ENCODE results near the gene PPM1N. TPM values are rescaled to one million over a fixed set of nuclear protein-coding genes. Genes with fewer than 3 reads are reported as not detected.

The PPM1N gene
- total and polyA plus RNA-seq, 2 donors (not counting 1 experiment from before 2014, with no cell fraction given) = 2.3 to 2.8 TPM

DNA sequence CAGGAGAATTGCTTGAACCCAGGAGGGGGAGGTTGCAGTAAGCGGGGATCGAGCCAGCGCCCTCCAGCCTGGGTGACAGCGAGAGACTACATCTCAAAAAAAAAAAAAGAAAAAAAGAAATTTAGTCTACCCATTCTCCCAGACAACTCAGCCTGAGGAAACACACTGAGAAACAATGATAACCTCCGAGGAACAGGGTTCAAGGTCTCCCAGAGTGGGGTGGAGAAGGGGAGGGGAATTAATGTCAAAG is 7.7 kb downstream of the PPM1N start:
- no peaks in the 10 kb centered on the region for H4K20me1 ChIP-seq (ENCODE audit: control insufficient read depth, extremely low read depth, insufficient read depth, low read length)
- peak overlapping the region; percentile 83 for H3K27ac ChIP-seq (ENCODE audit: insufficient read depth, low read length)
- no peaks in the 10 kb centered on the region for H3K36me3 ChIP-seq (ENCODE audit: control insufficient read depth, insufficient read depth, low read length)
- TF ChIP-seq, protein P1, sequence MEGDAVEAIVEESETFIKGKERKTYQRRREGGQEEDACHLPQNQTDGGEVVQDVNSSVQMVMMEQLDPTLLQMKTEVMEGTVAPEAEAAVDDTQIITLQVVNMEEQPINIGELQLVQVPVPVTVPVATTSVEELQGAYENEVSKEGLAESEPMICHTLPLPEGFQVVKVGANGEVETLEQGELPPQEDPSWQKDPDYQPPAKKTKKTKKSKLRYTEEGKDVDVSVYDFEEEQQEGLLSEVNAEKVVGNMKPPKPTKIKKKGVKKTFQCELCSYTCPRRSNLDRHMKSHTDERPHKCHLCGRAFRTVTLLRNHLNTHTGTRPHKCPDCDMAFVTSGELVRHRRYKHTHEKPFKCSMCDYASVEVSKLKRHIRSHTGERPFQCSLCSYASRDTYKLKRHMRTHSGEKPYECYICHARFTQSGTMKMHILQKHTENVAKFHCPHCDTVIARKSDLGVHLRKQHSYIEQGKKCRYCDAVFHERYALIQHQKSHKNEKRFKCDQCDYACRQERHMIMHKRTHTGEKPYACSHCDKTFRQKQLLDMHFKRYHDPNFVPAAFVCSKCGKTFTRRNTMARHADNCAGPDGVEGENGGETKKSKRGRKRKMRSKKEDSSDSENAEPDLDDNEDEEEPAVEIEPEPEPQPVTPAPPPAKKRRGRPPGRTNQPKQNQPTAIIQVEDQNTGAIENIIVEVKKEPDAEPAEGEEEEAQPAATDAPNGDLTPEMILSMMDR (conservative IDR thresholded peaks at IDR 0.05 in 1 of 2, IDR thresholded peaks at IDR 0.05 in 1 of 2; ENCODE audit: low read depth in 1 of 2, low read length in 2 of 2) = no peak
- no peak for TF ChIP-seq EZH2 (IDR thresholded peaks at IDR 0.05; ENCODE audit: low read length, missing control alignments)
- no peak for DNase-seq (ENCODE audit: low read depth in 2 of 2)
- no peak overlapping the region for H3K9ac ChIP-seq (ENCODE audit: insufficient read depth, low read length)
- H3K9me3 ChIP-seq (ENCODE audit: control insufficient read depth, insufficient read depth, low read depth, low read length) = no peaks in the 10 kb centered on the region
- peak overlapping the region; percentile 85 for H3K4me2 ChIP-seq (ENCODE audit: extremely low read depth, insufficient read depth, low read length)
- H3K4me3 ChIP-seq (replicated peaks in 1 of 4; ENCODE audit: control extremely low read depth in 1 of 4, insufficient read depth in 1 of 4, low read depth in 3 of 4, low read length in 4 of 4) = peak overlapping the region; percentile 39 to 96 (median 68)
- peak overlapping the region; percentile 60 for H2AFZ ChIP-seq (ENCODE audit: low read length)
- peaks cover 12% of the 10 kb centered on the region for H3K4me1 ChIP-seq (ENCODE audit: control insufficient read depth, extremely low read depth, insufficient read depth, low read length)
- H3K79me2 ChIP-seq (ENCODE audit: control insufficient read depth, insufficient read depth, low read length) = peaks cover 35% of the 10 kb centered on the region
- H3K27me3 ChIP-seq (ENCODE audit: control insufficient read depth, insufficient read depth, low read length) = no peaks in the 10 kb centered on the region

DNA sequence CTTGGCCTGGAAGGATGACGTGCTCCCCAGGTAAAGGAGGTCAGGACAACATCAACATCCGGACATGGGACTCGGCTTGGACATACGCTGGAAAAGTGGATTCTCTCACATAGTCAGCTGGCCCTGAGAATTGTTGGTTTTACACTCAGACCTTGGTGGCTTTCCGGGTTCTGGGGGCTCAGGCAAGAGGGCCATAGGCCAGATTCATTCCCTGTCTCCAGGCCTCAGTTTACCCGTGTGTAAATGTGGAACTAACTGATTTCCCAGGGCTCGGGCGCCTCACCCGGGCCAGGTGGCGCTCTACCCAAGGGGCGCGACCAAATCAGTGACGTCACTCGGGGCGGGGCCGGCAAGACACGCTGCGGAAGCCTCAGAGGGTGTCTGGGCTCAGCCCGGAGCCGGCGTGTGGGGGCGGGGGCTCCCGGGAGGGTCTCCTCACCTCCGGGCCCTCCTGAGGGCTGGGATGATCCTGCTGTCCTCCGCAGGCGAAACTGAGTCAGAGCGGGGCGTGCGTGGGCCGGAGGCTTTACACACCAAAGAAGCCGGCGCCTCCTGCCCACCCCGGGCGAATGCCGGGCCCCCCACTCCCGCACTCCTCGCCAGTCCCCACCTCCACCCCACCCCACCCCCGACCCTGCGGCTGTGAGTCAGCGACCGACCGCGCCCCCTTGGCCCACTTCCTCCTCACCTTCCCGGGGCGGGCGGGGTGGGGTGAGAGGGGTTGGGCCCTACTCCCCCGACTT is 8.2 kb downstream of the PPM1N start:
- H3K27me3 ChIP-seq (ENCODE audit: control insufficient read depth, insufficient read depth, low read length) = no peaks in the 10 kb centered on the region
- H3K4me1 ChIP-seq (ENCODE audit: control insufficient read depth, extremely low read depth, insufficient read depth, low read length) = peaks cover 12% of the 10 kb centered on the region
- H3K79me2 ChIP-seq (ENCODE audit: control insufficient read depth, insufficient read depth, low read length) = peaks cover 40% of the 10 kb centered on the region
- TF ChIP-seq EZH2 (IDR thresholded peaks at IDR 0.05; ENCODE audit: low read length, missing control alignments) = no peak
- TF ChIP-seq, protein P1 (conservative IDR thresholded peaks at IDR 0.05 in 1 of 2, IDR thresholded peaks at IDR 0.05 in 1 of 2; ENCODE audit: low read depth in 1 of 2, low read length in 2 of 2) = peak; percentile 32 to 48
- no peaks in the 10 kb centered on the region for H4K20me1 ChIP-seq (ENCODE audit: control insufficient read depth, extremely low read depth, insufficient read depth, low read length)
- H3K27ac ChIP-seq (ENCODE audit: insufficient read depth, low read length) = peak overlapping the region; percentile 83
- H3K4me3 ChIP-seq (replicated peaks in 1 of 4; ENCODE audit: control extremely low read depth in 1 of 4, insufficient read depth in 1 of 4, low read depth in 3 of 4, low read length in 4 of 4) = peak overlapping the region; percentile 75 to 96 (median 93)
- peak overlapping the region; percentile 94 for H3K4me2 ChIP-seq (ENCODE audit: extremely low read depth, insufficient read depth, low read length)
- peak overlapping the region; percentile 60 for H2AFZ ChIP-seq (ENCODE audit: low read length)
- no peaks in the 10 kb centered on the region for H3K36me3 ChIP-seq (ENCODE audit: control insufficient read depth, insufficient read depth, low read length)
- DNase-seq (ENCODE audit: low read depth in 2 of 2) = peak; percentile 87 to 91
- H3K9me3 ChIP-seq (ENCODE audit: control insufficient read depth, insufficient read depth, low read depth, low read length) = no peaks in the 10 kb centered on the region
- H3K9ac ChIP-seq (ENCODE audit: insufficient read depth, low read length) = peak overlapping the region; percentile 69

GRCh38 chr19:45506989-45507871 is 9.0 kb downstream of the PPM1N start, which contains the start of gene VASP:
Gene VASP, plus strand, starts transcription at chr19:45507479. Its CDS starts 293 bp downstream, at chr19:45507772.
- no peaks in the 10 kb centered on the region for H4K20me1 ChIP-seq (ENCODE audit: control insufficient read depth, extremely low read depth, insufficient read depth, low read length)
- H3K79me2 ChIP-seq (ENCODE audit: control insufficient read depth, insufficient read depth, low read length) = peaks cover 48% of the 10 kb centered on the region
- no peaks in the 10 kb centered on the region for H3K27me3 ChIP-seq (ENCODE audit: control insufficient read depth, insufficient read depth, low read length)
- peak; percentile 79 to 84 for DNase-seq (ENCODE audit: low read depth in 2 of 2)
- TF ChIP-seq, protein P1 (conservative IDR thresholded peaks at IDR 0.05 in 1 of 2, IDR thresholded peaks at IDR 0.05 in 1 of 2; ENCODE audit: low read depth in 1 of 2, low read length in 2 of 2) = no peak
- TF ChIP-seq EZH2 (IDR thresholded peaks at IDR 0.05; ENCODE audit: low read length, missing control alignments) = no peak
- H3K4me1 ChIP-seq (ENCODE audit: control insufficient read depth, extremely low read depth, insufficient read depth, low read length) = peaks cover 12% of the 10 kb centered on the region
- H3K36me3 ChIP-seq (ENCODE audit: control insufficient read depth, insufficient read depth, low read length) = no peaks in the 10 kb centered on the region
- H3K9me3 ChIP-seq (ENCODE audit: control insufficient read depth, insufficient read depth, low read depth, low read length) = no peaks in the 10 kb centered on the region
- H3K4me3 ChIP-seq (replicated peaks in 1 of 4; ENCODE audit: control extremely low read depth in 1 of 4, insufficient read depth in 1 of 4, low read depth in 3 of 4, low read length in 4 of 4) = peak within 1 kb of the TSS; percentile 75 to 96 (median 93)
- H2AFZ ChIP-seq (ENCODE audit: low read length) = peak within 1 kb of the TSS; percentile 85
- H3K27ac ChIP-seq (ENCODE audit: insufficient read depth, low read length) = peak within 1 kb of the TSS; percentile 83
- peak within 1 kb of the TSS; percentile 94 for H3K4me2 ChIP-seq (ENCODE audit: extremely low read depth, insufficient read depth, low read length)
- H3K9ac ChIP-seq (ENCODE audit: insufficient read depth, low read length) = peak within 1 kb of the TSS; percentile 69
